ENCODE measurements around the gene MYO1A. TPM values are rescaled to one million over a fixed set of nuclear protein-coding genes. Genes with fewer than 3 reads are reported as not detected.

Gene MYO1A
- total RNA-seq, 4 donors from 2014 or later, result 0.38 to 0.48 TPM; not detected in 2

GRCh38 chr12:57072661-57073060 is 22.7 kb upstream of the MYO1A start:
- Histone ChIP-seq H3K36me3 (peaks cover 0 to 45% (median 3%) of the 10 kb centered on the region in 3 donors), H3K9me3 (no peaks in the 10 kb centered on the region), H3K27ac (peak overlapping the region; percentile 18 to 80 (median 63)), H3K4me1 (peaks cover 6 to 50% (median 16%) of the 10 kb centered on the region in 3 donors), H3K27me3 (no peaks in the 10 kb centered on the region), H3K4me3 (peak overlapping the region in 1 of 4 donors; percentile 49)
- WGBS, 2 donors, result 35 to 51% methylated on average over 2 of the region's 2 CpGs
- no peak for TF ChIP-seq CTCF (IDR thresholded peaks at IDR 0.05)
- no peak for TF ChIP-seq POLR2A (IDR thresholded peaks at IDR 0.05)
- intact Hi-C loops (cut with DNase I), result no loop called here
- DNase-seq, result no peak

- TF ChIP-seq CTCF (IDR thresholded peaks at IDR 0.05), result peak; percentile 76 to 95 (median 90)
- TF ChIP-seq POLR2A (IDR thresholded peaks at IDR 0.05), result no peak
- Histone ChIP-seq H3K9me3 (no peaks in the 10 kb centered on the region), H3K27ac (peak overlapping the region; percentile 41 to 79 (median 76)), H3K4me3 (no peak overlapping the region), H3K27me3 (no peaks in the 10 kb centered on the region), H3K4me1 (peaks cover 6 to 37% (median 11%) of the 10 kb centered on the region in 3 donors), H3K36me3 (peaks cover 0 to 40% (median 3%) of the 10 kb centered on the region in 3 donors)
- intact Hi-C loops (cut with DNase I), result loop anchor here (5.0 to 10.0 kb wide), 2 partner anchors 118 to 305 kb away; partner anchors contain the start of gene HSD17B6
- DNase-seq, result no peak
- WGBS, 2 donors, result 19 to 31% methylated on average over 3 of the region's 3 CpGs
These were observed 19.6 kb upstream of the MYO1A start for GRCh38 chr12:57069523-57069922.

- Histone ChIP-seq H3K4me1 (peaks cover 0 to 20% (median 4%) of the 10 kb centered on the region in 3 donors), H3K27ac (no peak overlapping the region), H3K9me3 (no peaks in the 10 kb centered on the region), H3K4me3 (no peak overlapping the region), H3K36me3 (peaks cover 0 to 33% (median 0%) of the 10 kb centered on the region in 3 donors), H3K27me3 (no peaks in the 10 kb centered on the region)
- intact Hi-C loops (cut with DNase I), result loop anchor here (5.0 to 10.0 kb wide), 2 partner anchors 121 to 301 kb away; partner anchors contain the start of gene HSD17B6
- TF ChIP-seq POLR2A (IDR thresholded peaks at IDR 0.05) (no peak), CTCF (IDR thresholded peaks at IDR 0.05) (no peak)
- 80 to 90% methylated on average over 2 of the region's 2 CpGs for WGBS, 2 donors
- no peak for DNase-seq
These were observed 16.3 kb upstream of the MYO1A start for GRCh38 chr12:57066245-57066644.

GRCh38 chr12:57063991-57064685 is 14.2 kb upstream of the MYO1A start:
- intact Hi-C loops (cut with DNase I), result loop anchor here (5.0 to 10.0 kb wide), 2 partner anchors 57 to 299 kb away; partner anchors contain the start of genes HSD17B6 and ZBTB39
- no peaks in the 10 kb centered on the region for H3K9me3 ChIP-seq
- H3K4me1 ChIP-seq, result peaks cover 0 to 10% (median 0%) of the 10 kb centered on the region in 3 donors
- H3K27ac ChIP-seq, result peak overlapping the region in 1 of 4 donors; percentile 58
- peaks cover 5 to 41% (median 6%) of the 10 kb centered on the region in 3 donors for H3K36me3 ChIP-seq
- DNase-seq, result no peak
- H3K4me3 ChIP-seq, result no peak overlapping the region
- no peak for TF ChIP-seq CTCF (IDR thresholded peaks at IDR 0.05)
- TF ChIP-seq POLR2A (IDR thresholded peaks at IDR 0.05), result no peak
- 19 to 23% methylated on average over 5 of the region's 5 CpGs for WGBS, 2 donors
- no peaks in the 10 kb centered on the region for H3K27me3 ChIP-seq

- 94 to 95% methylated on average over 1 of the region's 1 CpG for WGBS, 2 donors
- no peak for DNase-seq
- Histone ChIP-seq H3K4me3 (no peak overlapping the region), H3K36me3 (peaks cover 7 to 47% (median 13%) of the 10 kb centered on the region in 3 donors), H3K27ac (no peak overlapping the region), H3K27me3 (no peaks in the 10 kb centered on the region), H3K9me3 (no peaks in the 10 kb centered on the region), H3K4me1 (no peaks in the 10 kb centered on the region)
- intact Hi-C loops (cut with DNase I), result no loop called here
- TF ChIP-seq POLR2A (IDR thresholded peaks at IDR 0.05), result no peak
- TF ChIP-seq CTCF (IDR thresholded peaks at IDR 0.05), result no peak
These were observed 8.5 kb upstream of the MYO1A start for GRCh38 chr12:57058454-57058853.
